ENCODE measurements around the gene ZNF224. TPM values are rescaled to one million over a fixed set of nuclear protein-coding genes. Genes with fewer than 3 reads are reported as not detected.

The ZNF224 gene
- total RNA-seq, 1 experiment from 2014 or later: 14.8 TPM

DNA sequence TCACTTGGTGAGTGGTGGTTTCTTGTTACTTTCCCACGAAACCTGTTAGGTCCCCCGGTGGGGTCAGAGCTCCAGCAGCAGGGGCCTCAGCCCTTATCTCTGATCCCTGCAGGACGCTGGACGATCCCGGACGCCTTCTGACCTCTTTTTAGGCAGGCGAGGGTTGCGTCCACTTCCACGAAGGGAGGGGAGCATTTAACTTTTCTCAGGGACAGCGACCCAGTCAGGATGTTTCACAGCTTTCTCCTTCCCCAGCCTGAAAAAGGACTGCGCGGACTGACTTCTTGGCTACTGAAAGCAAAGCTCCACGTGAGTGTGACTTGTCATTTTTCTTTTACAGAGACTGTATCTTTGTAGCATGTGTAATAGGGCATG, 47.9 kb downstream of the ZNF224 start (continued):
- TF ChIP-seq ETV6 (CRISPR knock-in tag; IDR thresholded peaks at IDR 0.05): no peak
- TF ChIP-seq, protein P1, sequence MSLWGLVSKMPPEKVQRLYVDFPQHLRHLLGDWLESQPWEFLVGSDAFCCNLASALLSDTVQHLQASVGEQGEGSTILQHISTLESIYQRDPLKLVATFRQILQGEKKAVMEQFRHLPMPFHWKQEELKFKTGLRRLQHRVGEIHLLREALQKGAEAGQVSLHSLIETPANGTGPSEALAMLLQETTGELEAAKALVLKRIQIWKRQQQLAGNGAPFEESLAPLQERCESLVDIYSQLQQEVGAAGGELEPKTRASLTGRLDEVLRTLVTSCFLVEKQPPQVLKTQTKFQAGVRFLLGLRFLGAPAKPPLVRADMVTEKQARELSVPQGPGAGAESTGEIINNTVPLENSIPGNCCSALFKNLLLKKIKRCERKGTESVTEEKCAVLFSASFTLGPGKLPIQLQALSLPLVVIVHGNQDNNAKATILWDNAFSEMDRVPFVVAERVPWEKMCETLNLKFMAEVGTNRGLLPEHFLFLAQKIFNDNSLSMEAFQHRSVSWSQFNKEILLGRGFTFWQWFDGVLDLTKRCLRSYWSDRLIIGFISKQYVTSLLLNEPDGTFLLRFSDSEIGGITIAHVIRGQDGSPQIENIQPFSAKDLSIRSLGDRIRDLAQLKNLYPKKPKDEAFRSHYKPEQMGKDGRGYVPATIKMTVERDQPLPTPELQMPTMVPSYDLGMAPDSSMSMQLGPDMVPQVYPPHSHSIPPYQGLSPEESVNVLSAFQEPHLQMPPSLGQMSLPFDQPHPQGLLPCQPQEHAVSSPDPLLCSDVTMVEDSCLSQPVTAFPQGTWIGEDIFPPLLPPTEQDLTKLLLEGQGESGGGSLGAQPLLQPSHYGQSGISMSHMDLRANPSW (CRISPR knock-in tag; conservative IDR thresholded peaks at IDR 0.05; ENCODE audit: low read depth): no peak

DNA sequence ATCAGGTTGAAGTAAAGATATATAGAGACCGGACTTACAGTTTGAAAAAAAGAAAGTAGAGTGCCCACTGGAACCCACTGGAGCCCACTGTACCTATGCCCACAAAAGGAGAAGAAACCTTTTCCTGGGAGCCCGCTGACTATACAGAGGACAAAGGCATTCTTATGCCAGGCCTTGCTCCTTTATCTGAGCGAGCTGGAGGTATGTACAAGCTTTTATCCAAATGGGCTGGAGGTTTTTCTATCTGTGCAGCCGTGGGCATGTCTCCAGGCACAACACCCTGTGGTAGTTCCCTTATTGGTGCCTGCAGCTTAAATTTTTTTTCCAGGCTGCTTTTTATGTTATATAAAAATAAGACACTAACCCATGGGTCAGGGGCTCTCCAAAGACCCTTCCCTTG, 55.6 kb downstream of the ZNF224 start:
- no peaks in the 10 kb centered on the region for H3K27me3 Mint-ChIP-seq (ENCODE audit: low read depth)
- TF ChIP-seq, protein P2, sequence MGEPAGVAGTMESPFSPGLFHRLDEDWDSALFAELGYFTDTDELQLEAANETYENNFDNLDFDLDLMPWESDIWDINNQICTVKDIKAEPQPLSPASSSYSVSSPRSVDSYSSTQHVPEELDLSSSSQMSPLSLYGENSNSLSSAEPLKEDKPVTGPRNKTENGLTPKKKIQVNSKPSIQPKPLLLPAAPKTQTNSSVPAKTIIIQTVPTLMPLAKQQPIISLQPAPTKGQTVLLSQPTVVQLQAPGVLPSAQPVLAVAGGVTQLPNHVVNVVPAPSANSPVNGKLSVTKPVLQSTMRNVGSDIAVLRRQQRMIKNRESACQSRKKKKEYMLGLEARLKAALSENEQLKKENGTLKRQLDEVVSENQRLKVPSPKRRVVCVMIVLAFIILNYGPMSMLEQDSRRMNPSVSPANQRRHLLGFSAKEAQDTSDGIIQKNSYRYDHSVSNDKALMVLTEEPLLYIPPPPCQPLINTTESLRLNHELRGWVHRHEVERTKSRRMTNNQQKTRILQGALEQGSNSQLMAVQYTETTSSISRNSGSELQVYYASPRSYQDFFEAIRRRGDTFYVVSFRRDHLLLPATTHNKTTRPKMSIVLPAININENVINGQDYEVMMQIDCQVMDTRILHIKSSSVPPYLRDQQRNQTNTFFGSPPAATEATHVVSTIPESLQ (CRISPR knock-in tag; IDR thresholded peaks at IDR 0.05): no peak
- TF ChIP-seq IRF2 (CRISPR knock-in tag; IDR thresholded peaks at IDR 0.05; ENCODE audit: borderline replicate concordance, low read depth) (no peak), ZNF416 (CRISPR knock-in tag; IDR thresholded peaks at IDR 0.05) (no peak), TP53 (CRISPR knock-in tag; IDR thresholded peaks at IDR 0.05) (no peak), GABPB1 (CRISPR knock-in tag; IDR thresholded peaks at IDR 0.05) (no peak), RORB (CRISPR knock-in tag; IDR thresholded peaks at IDR 0.05) (no peak), ZNF219 (CRISPR knock-in tag; IDR thresholded peaks at IDR 0.05; ENCODE audit: borderline replicate concordance) (no peak), EMX1 (CRISPR knock-in tag; IDR thresholded peaks at IDR 0.05) (no peak), TEAD1 (CRISPR knock-in tag; IDR thresholded peaks at IDR 0.05) (no peak)
- TF ChIP-seq, protein P3, sequence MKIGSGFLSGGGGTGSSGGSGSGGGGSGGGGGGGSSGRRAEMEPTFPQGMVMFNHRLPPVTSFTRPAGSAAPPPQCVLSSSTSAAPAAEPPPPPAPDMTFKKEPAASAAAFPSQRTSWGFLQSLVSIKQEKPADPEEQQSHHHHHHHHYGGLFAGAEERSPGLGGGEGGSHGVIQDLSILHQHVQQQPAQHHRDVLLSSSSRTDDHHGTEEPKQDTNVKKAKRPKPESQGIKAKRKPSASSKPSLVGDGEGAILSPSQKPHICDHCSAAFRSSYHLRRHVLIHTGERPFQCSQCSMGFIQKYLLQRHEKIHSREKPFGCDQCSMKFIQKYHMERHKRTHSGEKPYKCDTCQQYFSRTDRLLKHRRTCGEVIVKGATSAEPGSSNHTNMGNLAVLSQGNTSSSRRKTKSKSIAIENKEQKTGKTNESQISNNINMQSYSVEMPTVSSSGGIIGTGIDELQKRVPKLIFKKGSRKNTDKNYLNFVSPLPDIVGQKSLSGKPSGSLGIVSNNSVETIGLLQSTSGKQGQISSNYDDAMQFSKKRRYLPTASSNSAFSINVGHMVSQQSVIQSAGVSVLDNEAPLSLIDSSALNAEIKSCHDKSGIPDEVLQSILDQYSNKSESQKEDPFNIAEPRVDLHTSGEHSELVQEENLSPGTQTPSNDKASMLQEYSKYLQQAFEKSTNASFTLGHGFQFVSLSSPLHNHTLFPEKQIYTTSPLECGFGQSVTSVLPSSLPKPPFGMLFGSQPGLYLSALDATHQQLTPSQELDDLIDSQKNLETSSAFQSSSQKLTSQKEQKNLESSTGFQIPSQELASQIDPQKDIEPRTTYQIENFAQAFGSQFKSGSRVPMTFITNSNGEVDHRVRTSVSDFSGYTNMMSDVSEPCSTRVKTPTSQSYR (CRISPR knock-in tag; IDR thresholded peaks at IDR 0.05): no peak
- TF ChIP-seq, protein P4, sequence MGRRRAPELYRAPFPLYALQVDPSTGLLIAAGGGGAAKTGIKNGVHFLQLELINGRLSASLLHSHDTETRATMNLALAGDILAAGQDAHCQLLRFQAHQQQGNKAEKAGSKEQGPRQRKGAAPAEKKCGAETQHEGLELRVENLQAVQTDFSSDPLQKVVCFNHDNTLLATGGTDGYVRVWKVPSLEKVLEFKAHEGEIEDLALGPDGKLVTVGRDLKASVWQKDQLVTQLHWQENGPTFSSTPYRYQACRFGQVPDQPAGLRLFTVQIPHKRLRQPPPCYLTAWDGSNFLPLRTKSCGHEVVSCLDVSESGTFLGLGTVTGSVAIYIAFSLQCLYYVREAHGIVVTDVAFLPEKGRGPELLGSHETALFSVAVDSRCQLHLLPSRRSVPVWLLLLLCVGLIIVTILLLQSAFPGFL (CRISPR knock-in tag; IDR thresholded peaks at IDR 0.05; ENCODE audit: borderline replicate concordance): no peak
- TF ChIP-seq, protein P5, sequence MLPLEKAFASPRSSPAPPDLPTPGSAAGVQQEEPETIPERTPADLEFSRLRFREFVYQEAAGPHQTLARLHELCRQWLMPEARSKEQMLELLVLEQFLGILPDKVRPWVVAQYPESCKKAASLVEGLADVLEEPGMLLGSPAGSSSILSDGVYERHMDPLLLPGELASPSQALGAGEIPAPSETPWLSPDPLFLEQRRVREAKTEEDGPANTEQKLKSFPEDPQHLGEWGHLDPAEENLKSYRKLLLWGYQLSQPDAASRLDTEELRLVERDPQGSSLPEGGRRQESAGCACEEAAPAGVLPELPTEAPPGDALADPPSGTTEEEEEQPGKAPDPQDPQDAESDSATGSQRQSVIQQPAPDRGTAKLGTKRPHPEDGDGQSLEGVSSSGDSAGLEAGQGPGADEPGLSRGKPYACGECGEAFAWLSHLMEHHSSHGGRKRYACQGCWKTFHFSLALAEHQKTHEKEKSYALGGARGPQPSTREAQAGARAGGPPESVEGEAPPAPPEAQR (CRISPR knock-in tag; IDR thresholded peaks at IDR 0.05): no peak
- TF ChIP-seq, protein P6, sequence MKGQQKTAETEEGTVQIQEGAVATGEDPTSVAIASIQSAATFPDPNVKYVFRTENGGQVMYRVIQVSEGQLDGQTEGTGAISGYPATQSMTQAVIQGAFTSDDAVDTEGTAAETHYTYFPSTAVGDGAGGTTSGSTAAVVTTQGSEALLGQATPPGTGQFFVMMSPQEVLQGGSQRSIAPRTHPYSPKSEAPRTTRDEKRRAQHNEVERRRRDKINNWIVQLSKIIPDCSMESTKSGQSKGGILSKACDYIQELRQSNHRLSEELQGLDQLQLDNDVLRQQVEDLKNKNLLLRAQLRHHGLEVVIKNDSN (CRISPR knock-in tag; IDR thresholded peaks at IDR 0.05): no peak
- TF ChIP-seq, protein P7, sequence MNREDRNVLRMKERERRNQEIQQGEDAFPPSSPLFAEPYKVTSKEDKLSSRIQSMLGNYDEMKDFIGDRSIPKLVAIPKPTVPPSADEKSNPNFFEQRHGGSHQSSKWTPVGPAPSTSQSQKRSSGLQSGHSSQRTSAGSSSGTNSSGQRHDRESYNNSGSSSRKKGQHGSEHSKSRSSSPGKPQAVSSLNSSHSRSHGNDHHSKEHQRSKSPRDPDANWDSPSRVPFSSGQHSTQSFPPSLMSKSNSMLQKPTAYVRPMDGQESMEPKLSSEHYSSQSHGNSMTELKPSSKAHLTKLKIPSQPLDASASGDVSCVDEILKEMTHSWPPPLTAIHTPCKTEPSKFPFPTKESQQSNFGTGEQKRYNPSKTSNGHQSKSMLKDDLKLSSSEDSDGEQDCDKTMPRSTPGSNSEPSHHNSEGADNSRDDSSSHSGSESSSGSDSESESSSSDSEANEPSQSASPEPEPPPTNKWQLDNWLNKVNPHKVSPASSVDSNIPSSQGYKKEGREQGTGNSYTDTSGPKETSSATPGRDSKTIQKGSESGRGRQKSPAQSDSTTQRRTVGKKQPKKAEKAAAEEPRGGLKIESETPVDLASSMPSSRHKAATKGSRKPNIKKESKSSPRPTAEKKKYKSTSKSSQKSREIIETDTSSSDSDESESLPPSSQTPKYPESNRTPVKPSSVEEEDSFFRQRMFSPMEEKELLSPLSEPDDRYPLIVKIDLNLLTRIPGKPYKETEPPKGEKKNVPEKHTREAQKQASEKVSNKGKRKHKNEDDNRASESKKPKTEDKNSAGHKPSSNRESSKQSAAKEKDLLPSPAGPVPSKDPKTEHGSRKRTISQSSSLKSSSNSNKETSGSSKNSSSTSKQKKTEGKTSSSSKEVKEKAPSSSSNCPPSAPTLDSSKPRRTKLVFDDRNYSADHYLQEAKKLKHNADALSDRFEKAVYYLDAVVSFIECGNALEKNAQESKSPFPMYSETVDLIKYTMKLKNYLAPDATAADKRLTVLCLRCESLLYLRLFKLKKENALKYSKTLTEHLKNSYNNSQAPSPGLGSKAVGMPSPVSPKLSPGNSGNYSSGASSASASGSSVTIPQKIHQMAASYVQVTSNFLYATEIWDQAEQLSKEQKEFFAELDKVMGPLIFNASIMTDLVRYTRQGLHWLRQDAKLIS (CRISPR knock-in tag; IDR thresholded peaks at IDR 0.05; ENCODE audit: borderline replicate concordance): no peak
- TF ChIP-seq, protein P8, sequence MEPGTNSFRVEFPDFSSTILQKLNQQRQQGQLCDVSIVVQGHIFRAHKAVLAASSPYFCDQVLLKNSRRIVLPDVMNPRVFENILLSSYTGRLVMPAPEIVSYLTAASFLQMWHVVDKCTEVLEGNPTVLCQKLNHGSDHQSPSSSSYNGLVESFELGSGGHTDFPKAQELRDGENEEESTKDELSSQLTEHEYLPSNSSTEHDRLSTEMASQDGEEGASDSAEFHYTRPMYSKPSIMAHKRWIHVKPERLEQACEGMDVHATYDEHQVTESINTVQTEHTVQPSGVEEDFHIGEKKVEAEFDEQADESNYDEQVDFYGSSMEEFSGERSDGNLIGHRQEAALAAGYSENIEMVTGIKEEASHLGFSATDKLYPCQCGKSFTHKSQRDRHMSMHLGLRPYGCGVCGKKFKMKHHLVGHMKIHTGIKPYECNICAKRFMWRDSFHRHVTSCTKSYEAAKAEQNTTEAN (CRISPR knock-in tag; IDR thresholded peaks at IDR 0.05): no peak
- peaks cover 40% of the 10 kb centered on the region for H3K36me3 Mint-ChIP-seq
- no peak overlapping the region for H3K27ac Mint-ChIP-seq
- no peaks in the 10 kb centered on the region for H3K4me1 Mint-ChIP-seq
- ChIA-PET POLR2A (no interaction called here), CTCF (no interaction called here)
- ATAC-seq: no peak
- no peak overlapping the region for H3K4me3 Mint-ChIP-seq
- peaks cover 9% of the 10 kb centered on the region for H3K9me3 Mint-ChIP-seq
- no peak for DNase-seq (ENCODE audit: low spot score)
